Panc1 (cell line): Measurements from ENCODE around the gene TAOK3. TPM values are rescaled to one million over a fixed set of nuclear protein-coding genes. Genes with fewer than 3 reads are reported as not detected.

Experiments
- ATAC-seq: fragments of 200-7000 bp; cut with Tn5 transposase; 2 replicates; pipeline ENCODE4 v1.9.1; 2020; ENCODE audit warnings: mild to moderate bottlenecking, moderate library complexity
- BruUV-seq: library from RNA; stranded (reverse); fragments of 400-500 nt; replicated peaks from 2 replicates; lab custom pipeline; 2021; lab: Mats Ljungman, UMichigan
- CTCF ChIA-PET: fragments of 300-600 bp; sonication (Branson Sonifier 250); formaldehyde crosslinking; loops from one replicate; lab custom pipeline; 2022; ENCODE audit warnings: antibody characterized with exemption; lab: Charles Lee
- POLR2A ChIA-PET: fragments of 300-600 bp; sonication (Branson Sonifier 250); formaldehyde crosslinking; loops from one replicate; lab custom pipeline; 2022; ENCODE audit warnings: antibody characterized with exemption; lab: Charles Lee
- DNase-seq: peaks from one replicate; pipeline ENCODE4 v3.0.0-alpha.2; 2010; ENCODE audit warnings: low read depth, low spot score
- H3K27ac ChIP-seq: 2 replicates; pipeline ENCODE4 v1.5.1; 2011; ENCODE audit warnings: mild to moderate bottlenecking, low read length, inconsistent platforms
- H3K27me3 ChIP-seq: fragments of 200-500 bp; sonication (Bioruptor generic); 2 replicates; pipeline ENCODE4 v1.6.0; 2014; ENCODE audit warnings: low read length, inconsistent platforms; ENCODE audit not compliant: control insufficient read depth, insufficient read depth
- H3K36me3 ChIP-seq: fragments of 200-500 bp; sonication (Bioruptor generic); 2 replicates; pipeline ENCODE4 v1.5.1; 2014; ENCODE audit warnings: inconsistent platforms, mild to moderate bottlenecking, low read length, moderate library complexity; ENCODE audit not compliant: control insufficient read depth, insufficient read depth
- H3K4me1 ChIP-seq: 2 replicates; pipeline ENCODE4 v1.5.1; 2011; ENCODE audit warnings: inconsistent platforms, mild to moderate bottlenecking, low read length, moderate library complexity; ENCODE audit not compliant: control insufficient read depth, insufficient read depth
- H3K4me3 ChIP-seq, 2 experiments: 2 replicates each; pipeline ENCODE4 v1.5.1; 2011 to 2012; ENCODE audit warnings: low read depth in 2 of 2, low read length in 2 of 2, mild to moderate bottlenecking in 2 of 2, inconsistent platforms in 1 of 2, moderate library complexity in 1 of 2
- H3K9me3 ChIP-seq: fragments of 200-500 bp; sonication (Bioruptor generic); 2 replicates; pipeline ENCODE4 v1.5.1; 2014; ENCODE audit warnings: low read depth, mild to moderate bottlenecking, inconsistent platforms, low read length, moderate library complexity; ENCODE audit not compliant: control insufficient read depth, insufficient read depth
- CTCF ChIP-seq: fragments of 450-650 bp; IDR thresholded peaks from 2 replicates; pipeline ENCODE4 v1.5.1; 2017; ENCODE audit warnings: mild to moderate bottlenecking
- POLR2AphosphoS5 ChIP-seq: IDR thresholded peaks from 2 replicates; pipeline ENCODE4 v1.6.1; 2012; ENCODE audit warnings: mild to moderate bottlenecking, low read depth, low read length, moderate library complexity
- SIN3A ChIP-seq: IDR thresholded peaks from 2 replicates; pipeline ENCODE4 v1.6.1; 2012; ENCODE audit warnings: low read depth, mild to moderate bottlenecking, low read length, moderate library complexity, borderline replicate concordance; ENCODE audit not compliant: insufficient read depth
- TCF7L2 ChIP-seq: IDR thresholded peaks from 2 replicates; pipeline ENCODE4 v1.6.1; 2011; ENCODE audit warnings: mild to moderate bottlenecking, low read depth, low read length, inconsistent platforms
- in situ Hi-C: cut with HindIII; loops from 2 replicates; pipeline ENCODE4 v1.10.0; 2016; ENCODE audit warnings: low sequenced_read_pairs, low pct_unique_long_range_greater_than_20kb
- intact Hi-C: fragments of 100-400 bp; cut with micrococcal nuclease; formaldehyde crosslinking; loops from one replicate; pipeline ENCODE4 v1.10.0; 2022; ENCODE audit not compliant: unreplicated experiment
- total RNA-seq: library from RNA; stranded (reverse); gene quantifications from one replicate; pipeline ENCODE4 v1.2.1, GENCODE V29; 2021; ENCODE audit not compliant: unreplicated experiment
- TF ChIP-seq, protein P1 (sequence below), 2 experiments: IDR thresholded peaks; 2 replicates each; pipeline ENCODE4 v1.6.1; 2011 to 2012; ENCODE audit warnings: low read depth in 2 of 2, control low read depth in 1 of 2, low read length in 1 of 2, mild to moderate bottlenecking in 1 of 2, moderate library complexity in 1 of 2; ENCODE audit not compliant: insufficient read depth in 1 of 2

Gene TAOK3
- total RNA-seq, 1 experiment from 2014 or later: 30.5 TPM

DNA sequence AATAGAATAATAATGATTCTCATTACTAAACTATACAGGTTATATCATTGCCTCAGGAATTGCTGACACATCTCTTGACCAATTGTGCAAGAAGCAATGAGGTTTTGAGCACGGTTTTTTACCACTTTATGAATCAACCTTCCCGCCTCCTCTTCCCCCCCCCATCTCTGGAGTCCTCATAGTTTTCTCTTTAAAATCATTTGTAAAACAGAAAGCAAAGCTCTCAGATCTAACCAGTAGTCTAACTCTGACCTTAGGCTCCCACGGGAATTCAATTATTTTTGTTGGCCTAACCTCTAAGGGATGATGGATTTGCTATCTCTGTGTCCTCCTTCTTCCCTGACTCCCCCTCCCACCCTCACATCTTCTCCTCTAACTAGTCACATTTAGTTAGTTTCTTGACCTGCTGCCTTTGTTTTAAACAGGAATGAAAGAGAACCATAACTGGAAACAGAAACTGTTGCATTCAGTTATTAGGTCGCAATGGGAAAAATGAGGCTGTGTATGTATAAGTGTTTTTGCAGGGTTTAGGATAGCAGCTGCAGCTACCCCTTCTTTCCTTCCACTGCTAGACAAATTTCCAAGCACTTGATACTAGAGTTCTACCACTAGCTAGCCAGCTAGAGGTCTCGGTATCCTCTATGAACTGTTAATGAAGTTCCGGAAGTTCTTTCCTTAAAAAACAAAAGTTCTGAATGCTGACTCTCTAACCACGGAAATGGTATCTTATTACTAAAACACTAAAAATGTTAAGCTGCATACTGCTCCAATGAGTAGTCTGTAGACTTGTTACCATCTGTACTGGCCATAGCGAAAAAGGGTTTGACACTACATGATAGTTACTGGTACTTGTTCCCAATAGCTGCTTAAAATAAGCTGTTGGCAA is 65.4 kb downstream of the TAOK3 start:
- Histone ChIP-seq H3K4me3 (peak overlapping the region; percentile 11 to 25; a peak in 3 of 4 replicates), H3K27ac (peak overlapping the region; percentile 52), H3K9me3 (no peaks in the 10 kb centered on the region), H3K36me3 (no peaks in the 10 kb centered on the region), H3K27me3 (no peaks in the 10 kb centered on the region), H3K4me1 (peaks cover 11% of the 10 kb centered on the region)
- BruUV-seq: no TSS peak
- ATAC-seq: peak; percentile 85
- POLR2A ChIA-PET: interaction anchor here (0.8 kb wide), 1 partner anchor 192 kb away, joined by 5 read pairs; no protein-coding TSS in a partner anchor
- intact Hi-C loops (no loop called here), in situ Hi-C loops (no loop called here)
- DNase-seq: no peak
- CTCF ChIA-PET: no interaction called here
- no peak for TF ChIP-seq CTCF
- TF ChIP-seq SIN3A: no peak
- no peak for TF ChIP-seq TCF7L2
- no peak for TF ChIP-seq POLR2AphosphoS5
- TF ChIP-seq, protein P1, sequence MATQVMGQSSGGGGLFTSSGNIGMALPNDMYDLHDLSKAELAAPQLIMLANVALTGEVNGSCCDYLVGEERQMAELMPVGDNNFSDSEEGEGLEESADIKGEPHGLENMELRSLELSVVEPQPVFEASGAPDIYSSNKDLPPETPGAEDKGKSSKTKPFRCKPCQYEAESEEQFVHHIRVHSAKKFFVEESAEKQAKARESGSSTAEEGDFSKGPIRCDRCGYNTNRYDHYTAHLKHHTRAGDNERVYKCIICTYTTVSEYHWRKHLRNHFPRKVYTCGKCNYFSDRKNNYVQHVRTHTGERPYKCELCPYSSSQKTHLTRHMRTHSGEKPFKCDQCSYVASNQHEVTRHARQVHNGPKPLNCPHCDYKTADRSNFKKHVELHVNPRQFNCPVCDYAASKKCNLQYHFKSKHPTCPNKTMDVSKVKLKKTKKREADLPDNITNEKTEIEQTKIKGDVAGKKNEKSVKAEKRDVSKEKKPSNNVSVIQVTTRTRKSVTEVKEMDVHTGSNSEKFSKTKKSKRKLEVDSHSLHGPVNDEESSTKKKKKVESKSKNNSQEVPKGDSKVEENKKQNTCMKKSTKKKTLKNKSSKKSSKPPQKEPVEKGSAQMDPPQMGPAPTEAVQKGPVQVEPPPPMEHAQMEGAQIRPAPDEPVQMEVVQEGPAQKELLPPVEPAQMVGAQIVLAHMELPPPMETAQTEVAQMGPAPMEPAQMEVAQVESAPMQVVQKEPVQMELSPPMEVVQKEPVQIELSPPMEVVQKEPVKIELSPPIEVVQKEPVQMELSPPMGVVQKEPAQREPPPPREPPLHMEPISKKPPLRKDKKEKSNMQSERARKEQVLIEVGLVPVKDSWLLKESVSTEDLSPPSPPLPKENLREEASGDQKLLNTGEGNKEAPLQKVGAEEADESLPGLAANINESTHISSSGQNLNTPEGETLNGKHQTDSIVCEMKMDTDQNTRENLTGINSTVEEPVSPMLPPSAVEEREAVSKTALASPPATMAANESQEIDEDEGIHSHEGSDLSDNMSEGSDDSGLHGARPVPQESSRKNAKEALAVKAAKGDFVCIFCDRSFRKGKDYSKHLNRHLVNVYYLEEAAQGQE (IDR thresholded peaks at IDR 0.05; ENCODE audit: insufficient read depth in 1 of 2, low read depth in 2 of 2, low read length in 1 of 2): no peak

GRCh38 chr12:118304093-118304492 is 68.6 kb downstream of the TAOK3 start:
- TF ChIP-seq TCF7L2 (no peak), POLR2AphosphoS5 (no peak), SIN3A (no peak), CTCF (no peak)
- TF ChIP-seq, protein P1 (IDR thresholded peaks at IDR 0.05; ENCODE audit: insufficient read depth in 1 of 2, low read depth in 2 of 2, low read length in 1 of 2): no peak
- POLR2A ChIA-PET: no interaction called here
- CTCF ChIA-PET: no interaction called here
- no TSS peak for BruUV-seq
- Histone ChIP-seq H3K27ac (no peak overlapping the region), H3K4me3 (no peak overlapping the region), H3K27me3 (no peaks in the 10 kb centered on the region), H3K9me3 (no peaks in the 10 kb centered on the region), H3K36me3 (no peaks in the 10 kb centered on the region), H3K4me1 (peaks cover 16% of the 10 kb centered on the region)
- in situ Hi-C loops (no loop called here), intact Hi-C loops (no loop called here)
- ATAC-seq: no peak
- DNase-seq: no peak
